ENCODE results near the gene GARIN5A. TPM values are rescaled to one million over a fixed set of nuclear protein-coding genes. Genes with fewer than 3 reads are reported as not detected.
A peak's percentile ranks its signal among the peaks of the same experiment; 100 is the strongest.

Gene GARIN5A
- total and polyA plus RNA-seq, 2 experiments from 2014 or later, result 5.0 to 10.4 TPM

GRCh38 chr19:50514346-50515167 is 37.9 kb upstream of the GARIN5A start:
- no peaks in the 10 kb centered on the region for H3K79me2 ChIP-seq
- H3K4me3 ChIP-seq, result no peak overlapping the region
- H3K9me3 ChIP-seq (ENCODE audit: low read depth), result no peaks in the 10 kb centered on the region
- TF ChIP-seq EZH2phosphoT487 (IDR thresholded peaks at IDR 0.05; ENCODE audit: low read depth, severe bottlenecking, unreplicated experiment), result no peak
- TF ChIP-seq CTCF (IDR thresholded peaks at IDR 0.05; ENCODE audit: poor library complexity), result no peak
- no peak for TF ChIP-seq EZH2 (IDR thresholded peaks at IDR 0.05; ENCODE audit: borderline replicate concordance)
- no peaks in the 10 kb centered on the region for H4K20me1 ChIP-seq (ENCODE audit: insufficient read depth, poor library complexity, severe bottlenecking)
- no peak overlapping the region for H3K4me2 ChIP-seq
- WGBS (ENCODE audit: low lambda C conversion rate, missing lambda C conversion rate), result 78% methylated on average over 31 of the region's 38 CpGs
- H3K27me3 ChIP-seq, result no peaks in the 10 kb centered on the region
- no peak overlapping the region for H2AFZ ChIP-seq
- peaks cover 5% of the 10 kb centered on the region for H3K4me1 ChIP-seq (ENCODE audit: insufficient read depth)
- DNase-seq (ENCODE audit: low spot score), result no peak
- H3K9me2 ChIP-seq (replicated peaks; ENCODE audit: insufficient read depth), result no peaks in the 10 kb centered on the region
- H3K36me3 ChIP-seq (replicated peaks; ENCODE audit: insufficient read depth, low read depth), result no peaks in the 10 kb centered on the region
- H3K27ac ChIP-seq, result no peak overlapping the region

GRCh38 chr19:50513746-50514345 is 37.2 kb upstream of the GARIN5A start, which contains the start of gene ASPDH:
ASPDH (minus strand) TSS chr19:50513913; CDS start chr19:50513823, 90 bp downstream.
- WGBS (ENCODE audit: low lambda C conversion rate, missing lambda C conversion rate), result 71% methylated on average over 15 of the region's 22 CpGs
- no peak within 1 kb of the TSS for H3K4me3 ChIP-seq
- peak; percentile 20 for DNase-seq (ENCODE audit: low spot score)

GRCh38 chr19:50512999-50513745 is 36.5 kb upstream of the GARIN5A start:
- H3K27ac ChIP-seq, result no peak overlapping the region
- H3K79me2 ChIP-seq, result no peaks in the 10 kb centered on the region
- TF ChIP-seq CTCF (IDR thresholded peaks at IDR 0.05; ENCODE audit: poor library complexity), result no peak
- no peak for TF ChIP-seq EZH2phosphoT487 (IDR thresholded peaks at IDR 0.05; ENCODE audit: low read depth, severe bottlenecking, unreplicated experiment)
- no peak for TF ChIP-seq EZH2 (IDR thresholded peaks at IDR 0.05; ENCODE audit: borderline replicate concordance)
- H3K4me1 ChIP-seq (ENCODE audit: insufficient read depth), result peaks cover 5% of the 10 kb centered on the region
- no peaks in the 10 kb centered on the region for H3K9me2 ChIP-seq (replicated peaks; ENCODE audit: insufficient read depth)
- H3K27me3 ChIP-seq, result no peaks in the 10 kb centered on the region
- DNase-seq (ENCODE audit: low spot score), result no peak
- H2AFZ ChIP-seq, result no peak overlapping the region
- no peaks in the 10 kb centered on the region for H3K36me3 ChIP-seq (replicated peaks; ENCODE audit: insufficient read depth, low read depth)
- H3K4me3 ChIP-seq, result no peak overlapping the region
- WGBS (ENCODE audit: low lambda C conversion rate, missing lambda C conversion rate), result 84% methylated on average over 11 of the region's 12 CpGs
- no peaks in the 10 kb centered on the region for H3K9me3 ChIP-seq (ENCODE audit: low read depth)
- H3K4me2 ChIP-seq, result no peak overlapping the region
- no peaks in the 10 kb centered on the region for H4K20me1 ChIP-seq (ENCODE audit: insufficient read depth, poor library complexity, severe bottlenecking)

More at GRCh38 chr19:50513746-50514345, 37.2 kb upstream of the GARIN5A start, which contains the start of gene ASPDH:
- H2AFZ ChIP-seq, result no peak within 1 kb of the TSS
- H4K20me1 ChIP-seq (ENCODE audit: insufficient read depth, poor library complexity, severe bottlenecking), result no peaks in the 10 kb centered on the region
- peaks cover 5% of the 10 kb centered on the region for H3K4me1 ChIP-seq (ENCODE audit: insufficient read depth)
- H3K9me3 ChIP-seq (ENCODE audit: low read depth), result no peaks in the 10 kb centered on the region
- no peak within 1 kb of the TSS for H3K27ac ChIP-seq
- H3K4me2 ChIP-seq, result no peak within 1 kb of the TSS
- no peaks in the 10 kb centered on the region for H3K79me2 ChIP-seq
- TF ChIP-seq CTCF (IDR thresholded peaks at IDR 0.05; ENCODE audit: poor library complexity) (no peak), EZH2phosphoT487 (IDR thresholded peaks at IDR 0.05; ENCODE audit: low read depth, severe bottlenecking, unreplicated experiment) (no peak), EZH2 (IDR thresholded peaks at IDR 0.05; ENCODE audit: borderline replicate concordance) (no peak)
- no peaks in the 10 kb centered on the region for H3K36me3 ChIP-seq (replicated peaks; ENCODE audit: insufficient read depth, low read depth)
- H3K9me2 ChIP-seq (replicated peaks; ENCODE audit: insufficient read depth), result no peaks in the 10 kb centered on the region
- no peaks in the 10 kb centered on the region for H3K27me3 ChIP-seq

All from hepatocyte (in vitro differentiated cells).